Choroid plexus epithelial cell (primary cell): Measurements from ENCODE around the gene ACTL10.
A peak's percentile ranks its signal among the peaks of the same experiment; 100 is the strongest.
"Not testable (repeated sequence)": the region's sequence is repeated elsewhere in the genome, so short reads cannot be mapped to it uniquely, and the experiment has no call there.

Experiments used
- DNase-seq: peaks from one replicate; pipeline ENCODE4 v3.0.0-alpha.2; 2010; ENCODE audit warnings: low read depth
- H3K4me3 ChIP-seq: 2 replicates; pipeline ENCODE4 v1.5.1; 2011; ENCODE audit warnings: low read depth, mild to moderate bottlenecking, control low read depth, low read length, moderate library complexity
- CTCF ChIP-seq: conservative IDR thresholded peaks from 2 replicates; pipeline ENCODE4 v1.5.1; 2011; ENCODE audit warnings: low read depth, mild to moderate bottlenecking, control low read depth, inconsistent platforms, low read length, moderate library complexity

ACTL10 gene

GRCh38 chr20:33629533-33629932, 37.2 kb upstream of the ACTL10 start:
- no peak for DNase-seq
- no peak for TF ChIP-seq CTCF
- no peak overlapping the region for H3K4me3 ChIP-seq

- TF ChIP-seq CTCF = no peak
- H3K4me3 ChIP-seq = no peak overlapping the region
- no peak for DNase-seq
These were observed 36.8 kb upstream of the ACTL10 start for GRCh38 chr20:33629979-33630378.

GRCh38 chr20:33630507-33630906, 36.2 kb upstream of the ACTL10 start:
- no peak for TF ChIP-seq CTCF
- no peak for DNase-seq
- no peak overlapping the region for H3K4me3 ChIP-seq

- not testable (repeated sequence) for H3K4me3 ChIP-seq, DNase-seq
These were observed 34.8 kb upstream of the ACTL10 start for GRCh38 chr20:33631910-33632309.

GRCh38 chr20:33635341-33635740, 31.4 kb upstream of the ACTL10 start:
- H3K4me3 ChIP-seq = no peak overlapping the region
- no peak for TF ChIP-seq CTCF
- DNase-seq = no peak

- TF ChIP-seq CTCF = no peak
- H3K4me3 ChIP-seq = no peak overlapping the region
- no peak for DNase-seq
These were observed 30.0 kb upstream of the ACTL10 start for GRCh38 chr20:33636776-33637175.

GRCh38 chr20:33640287-33640686, 26.5 kb upstream of the ACTL10 start:
- TF ChIP-seq CTCF = no peak
- H3K4me3 ChIP-seq = no peak overlapping the region
- DNase-seq = peak; percentile 66

- no peak for DNase-seq
- no peak overlapping the region for H3K4me3 ChIP-seq
- no peak for TF ChIP-seq CTCF
These were observed 22.3 kb upstream of the ACTL10 start for GRCh38 chr20:33644313-33645071.
